ENCODE data around the gene KREMEN2. TPM values are rescaled to one million over a fixed set of nuclear protein-coding genes. Genes with fewer than 3 reads are reported as not detected.

Gene KREMEN2
- total RNA-seq, 1 experiment from 2014 or later: 0.49 TPM

DNA sequence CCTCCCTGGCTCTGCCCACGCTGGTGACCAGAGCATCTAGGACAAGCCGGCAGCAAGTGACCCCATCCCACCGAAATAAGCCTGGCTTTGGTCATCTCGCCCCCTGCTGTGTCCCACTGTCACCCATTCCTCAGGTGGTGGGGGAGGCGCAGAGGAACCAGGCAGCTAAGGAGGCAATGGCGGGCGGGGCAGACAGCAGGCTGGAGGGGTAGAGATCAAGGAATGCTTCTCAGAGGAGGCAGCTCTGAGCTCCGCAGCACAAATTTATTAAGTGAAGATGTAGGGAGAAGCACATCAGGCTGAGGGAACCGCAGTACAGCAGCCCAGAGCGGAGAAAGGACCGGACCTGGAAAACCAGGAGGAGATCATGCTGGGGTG is 7.5 kb upstream of the KREMEN2 start:
- BruUV-seq (replicated peaks): no TSS peak
- H3K27me3 ChIP-seq (replicated peaks; ENCODE audit: insufficient read depth, low read depth, low read length, poor library complexity): no peaks in the 10 kb centered on the region
- no peak for DNase-seq (ENCODE audit: low spot score)
- no peaks in the 10 kb centered on the region for H3K9me3 ChIP-seq (ENCODE audit: low read depth, low read length, poor library complexity, severe bottlenecking)
- H3K36me3 ChIP-seq (ENCODE audit: insufficient read depth, low read length, poor library complexity, severe bottlenecking): no peaks in the 10 kb centered on the region
- TF ChIP-seq EZH2 (IDR thresholded peaks at IDR 0.05; ENCODE audit: borderline replicate concordance, low read depth, low read length, poor library complexity, severe bottlenecking): no peak
- TF ChIP-seq, protein P1, sequence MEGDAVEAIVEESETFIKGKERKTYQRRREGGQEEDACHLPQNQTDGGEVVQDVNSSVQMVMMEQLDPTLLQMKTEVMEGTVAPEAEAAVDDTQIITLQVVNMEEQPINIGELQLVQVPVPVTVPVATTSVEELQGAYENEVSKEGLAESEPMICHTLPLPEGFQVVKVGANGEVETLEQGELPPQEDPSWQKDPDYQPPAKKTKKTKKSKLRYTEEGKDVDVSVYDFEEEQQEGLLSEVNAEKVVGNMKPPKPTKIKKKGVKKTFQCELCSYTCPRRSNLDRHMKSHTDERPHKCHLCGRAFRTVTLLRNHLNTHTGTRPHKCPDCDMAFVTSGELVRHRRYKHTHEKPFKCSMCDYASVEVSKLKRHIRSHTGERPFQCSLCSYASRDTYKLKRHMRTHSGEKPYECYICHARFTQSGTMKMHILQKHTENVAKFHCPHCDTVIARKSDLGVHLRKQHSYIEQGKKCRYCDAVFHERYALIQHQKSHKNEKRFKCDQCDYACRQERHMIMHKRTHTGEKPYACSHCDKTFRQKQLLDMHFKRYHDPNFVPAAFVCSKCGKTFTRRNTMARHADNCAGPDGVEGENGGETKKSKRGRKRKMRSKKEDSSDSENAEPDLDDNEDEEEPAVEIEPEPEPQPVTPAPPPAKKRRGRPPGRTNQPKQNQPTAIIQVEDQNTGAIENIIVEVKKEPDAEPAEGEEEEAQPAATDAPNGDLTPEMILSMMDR (conservative IDR thresholded peaks at IDR 0.05; ENCODE audit: low read depth, low read length): no peak
- H3K27ac ChIP-seq (ENCODE audit: low read depth, low read length, poor library complexity, severe bottlenecking): no peak overlapping the region
- intact Hi-C loops (cut with micrococcal nuclease; ENCODE audit: unreplicated experiment): no loop called here
- CTCF ChIA-PET: no interaction called here
- POLR2A ChIA-PET (ENCODE audit: low non-redundant PET): no interaction called here
- no peak overlapping the region for H3K4me3 ChIP-seq (ENCODE audit: low read depth, low read length, poor library complexity, severe bottlenecking)
- no peaks in the 10 kb centered on the region for H3K4me1 ChIP-seq (ENCODE audit: insufficient read depth, low read length, poor library complexity, severe bottlenecking)

DNA sequence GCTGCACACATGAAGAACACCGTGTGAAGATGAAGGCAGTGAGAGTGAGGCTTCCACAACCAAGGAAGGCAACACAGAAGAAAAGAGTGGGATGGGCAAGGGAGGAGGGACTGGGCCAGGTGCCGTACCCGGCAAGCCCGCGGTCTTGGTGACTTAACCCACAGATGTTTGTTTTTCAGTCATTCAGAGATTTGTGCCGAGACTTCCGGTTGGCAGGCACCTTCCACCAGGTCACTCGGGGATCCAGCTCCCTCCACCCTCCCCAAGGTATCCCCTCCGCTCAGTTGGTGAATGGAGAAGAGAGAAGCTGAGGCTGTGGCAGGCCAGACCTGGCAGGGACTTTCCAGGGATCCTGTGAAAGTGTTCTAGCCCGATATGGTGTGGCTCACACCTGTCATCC is 4.9 kb upstream of the KREMEN2 start:
- CTCF ChIA-PET: interaction anchor here (0.6 kb wide), 1 partner anchor 92 kb away, joined by 3 read pairs; no protein-coding TSS in a partner anchor

GRCh38 chr16:2960183-2961010 is 3.7 kb upstream of the KREMEN2 start:
- DNase-seq (ENCODE audit: low spot score): no peak
- H3K27me3 ChIP-seq (replicated peaks; ENCODE audit: insufficient read depth, low read depth, low read length, poor library complexity): no peaks in the 10 kb centered on the region

More for the DNA sequence above, 4.9 kb upstream of the KREMEN2 start:
- TF ChIP-seq, protein P1 (conservative IDR thresholded peaks at IDR 0.05; ENCODE audit: low read depth, low read length): no peak
- no peak for TF ChIP-seq EZH2 (IDR thresholded peaks at IDR 0.05; ENCODE audit: borderline replicate concordance, low read depth, low read length, poor library complexity, severe bottlenecking)
- no TSS peak for BruUV-seq (replicated peaks)
- peaks cover 15% of the 10 kb centered on the region for H3K4me1 ChIP-seq (ENCODE audit: insufficient read depth, low read length, poor library complexity, severe bottlenecking)
- no peaks in the 10 kb centered on the region for H3K9me3 ChIP-seq (ENCODE audit: low read depth, low read length, poor library complexity, severe bottlenecking)
- H3K27ac ChIP-seq (ENCODE audit: low read depth, low read length, poor library complexity, severe bottlenecking): no peak overlapping the region
- no peak for DNase-seq (ENCODE audit: low spot score)
- no peak overlapping the region for H3K4me3 ChIP-seq (ENCODE audit: low read depth, low read length, poor library complexity, severe bottlenecking)
- no peaks in the 10 kb centered on the region for H3K36me3 ChIP-seq (ENCODE audit: insufficient read depth, low read length, poor library complexity, severe bottlenecking)
- POLR2A ChIA-PET (ENCODE audit: low non-redundant PET): no interaction called here
- H3K27me3 ChIP-seq (replicated peaks; ENCODE audit: insufficient read depth, low read depth, low read length, poor library complexity): no peaks in the 10 kb centered on the region
- intact Hi-C loops (cut with micrococcal nuclease; ENCODE audit: unreplicated experiment): no loop called here

More at GRCh38 chr16:2960183-2961010, 3.7 kb upstream of the KREMEN2 start:
- H3K4me3 ChIP-seq (ENCODE audit: low read depth, low read length, poor library complexity, severe bottlenecking): no peak overlapping the region
- intact Hi-C loops (cut with micrococcal nuclease; ENCODE audit: unreplicated experiment): loop anchor here (5.0 kb wide), 1 partner anchor 33 kb away; no protein-coding TSS in a partner anchor
- H3K36me3 ChIP-seq (ENCODE audit: insufficient read depth, low read length, poor library complexity, severe bottlenecking): no peaks in the 10 kb centered on the region
- no peaks in the 10 kb centered on the region for H3K9me3 ChIP-seq (ENCODE audit: low read depth, low read length, poor library complexity, severe bottlenecking)
- CTCF ChIA-PET: no interaction called here
- H3K4me1 ChIP-seq (ENCODE audit: insufficient read depth, low read length, poor library complexity, severe bottlenecking): peaks cover 21% of the 10 kb centered on the region
- POLR2A ChIA-PET (ENCODE audit: low non-redundant PET): no interaction called here
- no TSS peak for BruUV-seq (replicated peaks)
- no peak overlapping the region for H3K27ac ChIP-seq (ENCODE audit: low read depth, low read length, poor library complexity, severe bottlenecking)
- TF ChIP-seq, protein P1 (conservative IDR thresholded peaks at IDR 0.05; ENCODE audit: low read depth, low read length): no peak
- no peak for TF ChIP-seq EZH2 (IDR thresholded peaks at IDR 0.05; ENCODE audit: borderline replicate concordance, low read depth, low read length, poor library complexity, severe bottlenecking)

All from A673 (cell line).